ENCODE measurements around the gene CFAP46. TPM values are rescaled to one million over a fixed set of nuclear protein-coding genes. Genes with fewer than 3 reads are reported as not detected.
"Not testable (repeated sequence)": the region's sequence is repeated elsewhere in the genome, so short reads cannot be mapped to it uniquely, and the experiment has no call there.

CFAP46 gene
- total and polyA plus RNA-seq, 12 donors, result 0.36 to 1.9 (median 1.1) TPM

DNA sequence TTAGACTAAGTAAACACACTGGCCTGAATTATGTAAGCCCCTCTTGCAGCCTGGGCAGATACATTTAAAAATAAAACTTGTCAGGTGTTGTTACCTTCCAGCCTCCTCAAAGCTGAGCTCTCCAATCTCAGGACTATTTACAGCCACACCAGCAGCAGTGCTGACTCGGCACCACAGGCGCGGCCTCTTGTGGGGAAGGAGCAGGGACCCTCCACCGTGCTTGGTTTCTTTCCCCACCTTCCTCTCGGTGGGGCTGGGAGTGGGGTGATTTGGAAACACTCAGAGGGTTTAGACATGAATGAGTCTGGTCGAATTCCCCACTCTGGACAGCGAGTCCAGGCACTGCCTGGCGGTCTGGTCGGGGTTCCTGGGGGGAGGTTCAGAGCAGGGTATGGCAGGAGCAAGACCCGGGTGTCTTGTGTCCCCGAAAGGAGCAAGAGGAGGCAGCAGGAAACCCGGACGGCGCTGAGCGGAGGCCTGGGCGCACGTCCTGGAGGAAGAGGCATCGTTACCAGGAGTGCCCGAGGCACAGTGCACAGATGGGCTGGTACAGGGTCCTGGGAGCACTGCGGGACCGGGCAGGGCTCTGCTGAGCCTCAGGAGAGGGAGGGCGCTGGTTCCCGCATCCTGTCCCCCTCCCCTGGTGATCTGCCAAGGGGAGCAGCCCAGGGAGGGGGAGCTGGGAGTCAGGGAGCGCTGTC lies 29.2 kb upstream of the CFAP46 start:
- H3K27me3 ChIP-seq, result peaks cover 0 to 90% (median 74%) of the 10 kb centered on the region in 7 donors

DNA sequence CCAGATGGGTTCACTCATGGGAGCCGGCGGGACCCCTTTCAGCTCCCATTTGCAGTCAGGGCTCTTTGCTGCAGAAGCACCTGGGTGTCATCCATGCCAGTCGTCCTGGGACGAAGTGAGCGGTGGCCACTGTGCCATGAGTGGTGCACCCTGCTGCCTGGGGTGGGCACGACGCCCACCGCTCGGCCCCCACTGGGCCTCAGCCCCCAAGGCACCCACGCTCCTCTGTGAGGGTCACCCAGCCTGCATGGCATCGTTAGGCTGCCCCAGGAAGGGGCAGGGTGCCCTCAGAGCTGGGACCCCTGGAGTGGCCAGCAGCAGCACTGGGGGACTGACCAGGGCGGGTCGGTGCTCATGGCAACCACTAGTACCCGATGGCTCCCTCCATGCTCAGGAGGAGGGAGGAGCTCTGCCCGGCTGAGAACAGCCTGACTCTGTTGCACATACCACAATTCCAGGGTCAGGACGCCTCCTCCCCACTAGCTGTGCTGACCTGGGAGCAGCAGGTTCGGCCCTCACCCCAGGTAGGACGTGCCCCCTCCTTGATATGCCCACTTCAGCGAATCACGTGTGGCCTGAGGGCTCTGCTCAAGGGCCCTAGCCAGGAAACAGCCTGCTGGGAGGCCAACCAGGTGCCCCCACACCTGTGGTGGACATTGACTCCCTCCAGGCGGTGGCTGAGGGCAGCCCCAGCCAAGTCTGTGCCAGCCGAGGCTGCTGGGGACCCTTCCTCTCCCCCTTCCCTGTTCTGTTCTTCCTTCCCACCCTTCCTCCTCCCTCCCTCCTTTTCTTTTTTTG lies 28.5 kb upstream of the CFAP46 start:
- no peak overlapping the region for H3K4me3 ChIP-seq
- 72 to 75% methylated on average over 22 of the region's 22 CpGs for WGBS, 2 donors
- peaks cover 0 to 12% (median 0%) of the 10 kb centered on the region in 11 donors for H3K9me3 ChIP-seq
- H3K36me3 ChIP-seq, result no peaks in the 10 kb centered on the region
- intact Hi-C loops (cut with DNase I), result no loop called here
- no peak for DNase-seq
- TF ChIP-seq, protein P1, sequence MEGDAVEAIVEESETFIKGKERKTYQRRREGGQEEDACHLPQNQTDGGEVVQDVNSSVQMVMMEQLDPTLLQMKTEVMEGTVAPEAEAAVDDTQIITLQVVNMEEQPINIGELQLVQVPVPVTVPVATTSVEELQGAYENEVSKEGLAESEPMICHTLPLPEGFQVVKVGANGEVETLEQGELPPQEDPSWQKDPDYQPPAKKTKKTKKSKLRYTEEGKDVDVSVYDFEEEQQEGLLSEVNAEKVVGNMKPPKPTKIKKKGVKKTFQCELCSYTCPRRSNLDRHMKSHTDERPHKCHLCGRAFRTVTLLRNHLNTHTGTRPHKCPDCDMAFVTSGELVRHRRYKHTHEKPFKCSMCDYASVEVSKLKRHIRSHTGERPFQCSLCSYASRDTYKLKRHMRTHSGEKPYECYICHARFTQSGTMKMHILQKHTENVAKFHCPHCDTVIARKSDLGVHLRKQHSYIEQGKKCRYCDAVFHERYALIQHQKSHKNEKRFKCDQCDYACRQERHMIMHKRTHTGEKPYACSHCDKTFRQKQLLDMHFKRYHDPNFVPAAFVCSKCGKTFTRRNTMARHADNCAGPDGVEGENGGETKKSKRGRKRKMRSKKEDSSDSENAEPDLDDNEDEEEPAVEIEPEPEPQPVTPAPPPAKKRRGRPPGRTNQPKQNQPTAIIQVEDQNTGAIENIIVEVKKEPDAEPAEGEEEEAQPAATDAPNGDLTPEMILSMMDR (IDR thresholded peaks at IDR 0.05), result no peak
- ATAC-seq, result peak in 1 of 8 donors; percentile 33
- H3K27me3 ChIP-seq, result peaks cover 0 to 87% (median 72%) of the 10 kb centered on the region in 7 donors
- H3K4me1 ChIP-seq, result peaks cover 0 to 9% (median 5%) of the 10 kb centered on the region in 9 donors
- no peak overlapping the region for H3K27ac ChIP-seq

More for the DNA sequence above, 29.2 kb upstream of the CFAP46 start:
- H3K4me3 ChIP-seq, result no peak overlapping the region
- WGBS, 2 donors, result 32 to 39% methylated on average over 24 of the region's 24 CpGs
- intact Hi-C loops (cut with DNase I), result no loop called here
- no peaks in the 10 kb centered on the region for H3K36me3 ChIP-seq
- H3K27ac ChIP-seq, result no peak overlapping the region
- H3K9me3 ChIP-seq, result peaks cover 0 to 12% (median 0%) of the 10 kb centered on the region in 11 donors
- DNase-seq (no peak), ATAC-seq (no peak)
- H3K4me1 ChIP-seq, result peaks cover 0 to 9% (median 5%) of the 10 kb centered on the region in 9 donors
- TF ChIP-seq, protein P1 (IDR thresholded peaks at IDR 0.05), result no peak

DNA sequence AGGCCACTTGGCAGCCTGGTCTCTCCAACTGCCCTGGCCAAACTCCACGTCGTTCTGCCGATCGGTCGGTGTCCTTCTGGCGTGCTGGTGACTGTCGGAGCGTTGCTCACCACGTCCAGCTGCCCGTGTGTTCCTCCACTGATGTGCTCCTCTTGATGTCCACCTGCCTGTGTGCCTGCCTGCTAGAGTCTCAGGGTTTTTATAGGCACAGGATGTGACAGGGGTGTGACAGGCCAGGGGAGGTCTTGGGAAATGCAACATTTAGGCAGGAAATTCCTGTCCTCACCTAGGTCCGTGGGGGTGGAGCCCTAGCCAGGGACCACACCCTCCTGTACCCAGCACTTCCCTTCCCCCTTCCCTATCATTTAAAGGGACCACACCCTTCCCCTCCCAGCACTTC lies 25.2 kb upstream of the CFAP46 start:
- Histone ChIP-seq H3K4me3 (no peak overlapping the region), H3K4me1 (peaks cover 0 to 14% (median 5%) of the 10 kb centered on the region in 9 donors), H3K27me3 (peaks cover 0 to 59% (median 46%) of the 10 kb centered on the region in 7 donors), H3K27ac (peak overlapping the region in 4 of 10 donors; percentile 30 to 55 (median 42)), H3K9me3 (peaks cover 0 to 12% (median 0%) of the 10 kb centered on the region in 11 donors), H3K36me3 (no peaks in the 10 kb centered on the region)
- ATAC-seq, result peak in 6 of 8 donors; percentile 24 to 68 (median 39)
- WGBS, 2 donors, result 27 to 38% methylated on average over 11 of the region's 11 CpGs
- intact Hi-C loops (cut with DNase I), result no loop called here
- no peak for DNase-seq
- TF ChIP-seq, protein P1 (IDR thresholded peaks at IDR 0.05), result no peak

DNA sequence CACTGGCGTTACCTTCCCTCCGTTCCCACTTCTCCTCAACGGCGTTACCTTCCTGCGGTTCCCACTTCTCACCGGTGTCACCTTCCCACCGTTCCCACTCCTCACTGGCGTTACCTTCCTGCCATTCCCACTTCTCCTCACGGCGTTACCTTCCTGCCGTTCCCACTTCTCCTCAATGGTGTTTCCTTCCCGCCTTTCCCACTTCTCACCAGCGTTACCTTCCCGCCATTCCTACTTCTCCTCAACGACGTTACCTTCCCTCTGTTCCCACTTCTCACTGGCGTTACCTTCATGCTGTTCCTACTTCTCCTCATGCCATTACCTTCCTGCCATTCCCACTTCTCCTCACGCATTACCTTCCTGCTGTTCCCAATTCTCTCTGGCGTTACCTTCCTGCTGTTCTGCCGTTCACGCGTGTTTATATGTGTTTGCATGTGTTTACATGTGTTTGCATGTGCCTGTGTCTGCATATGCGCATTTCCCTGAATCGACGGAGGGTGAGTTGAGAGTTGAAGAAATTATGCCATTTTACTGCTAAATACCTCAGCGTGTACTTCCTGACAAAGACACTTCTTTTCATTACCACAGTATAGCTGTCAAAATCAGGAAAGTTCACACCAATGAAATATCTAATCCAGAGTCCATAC lies 23.2 kb upstream of the CFAP46 start:
- ATAC-seq (peak in 1 of 8 donors; percentile 6), DNase-seq (no peak)
- peaks cover 0 to 12% (median 0%) of the 10 kb centered on the region in 11 donors for H3K9me3 ChIP-seq
- peak overlapping the region in 2 of 10 donors; percentile 47 to 56 for H3K4me3 ChIP-seq
- WGBS, 2 donors, result 49 to 79% methylated on average over 26 of the region's 26 CpGs
- H3K27ac ChIP-seq, result no peak overlapping the region
- TF ChIP-seq, protein P1 (IDR thresholded peaks at IDR 0.05), result no peak
- no peaks in the 10 kb centered on the region for H3K36me3 ChIP-seq
- peaks cover 3 to 22% (median 7%) of the 10 kb centered on the region in 9 donors for H3K4me1 ChIP-seq
- peaks cover 0 to 46% (median 32%) of the 10 kb centered on the region in 7 donors for H3K27me3 ChIP-seq
- intact Hi-C loops (cut with DNase I), result no loop called here

DNA sequence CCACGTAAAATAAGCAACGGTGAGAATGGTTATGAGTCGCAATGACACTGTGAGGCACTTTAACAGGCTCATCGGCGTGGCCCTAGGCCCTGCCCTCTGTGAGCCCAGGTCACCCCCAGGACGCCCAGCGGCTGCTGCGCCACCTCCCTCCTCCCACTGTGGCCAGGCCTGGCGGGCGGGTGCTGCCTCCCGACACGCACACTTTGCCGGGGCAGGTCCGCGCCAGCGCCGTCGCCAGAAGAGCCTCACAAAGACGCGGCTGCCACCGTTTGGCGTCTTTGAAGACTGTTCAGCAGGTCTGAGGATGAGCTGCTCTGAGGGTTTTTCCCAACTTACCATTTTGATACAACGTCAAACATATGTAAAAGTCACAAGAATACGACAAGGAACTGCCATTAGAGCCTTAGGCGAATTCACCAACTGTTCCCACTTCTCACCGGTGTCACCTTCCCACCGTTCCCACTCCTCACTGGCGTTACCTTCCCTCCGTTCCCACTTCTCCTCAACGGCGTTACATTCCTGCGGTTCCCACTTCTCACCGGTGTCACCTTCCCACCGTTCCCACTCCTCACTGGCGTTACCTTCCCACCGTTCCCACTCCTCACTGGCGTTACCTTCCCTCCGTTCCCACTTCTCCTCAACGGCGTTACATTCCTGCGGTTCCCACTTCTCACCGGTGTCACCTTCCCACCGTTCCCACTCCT lies 22.5 kb upstream of the CFAP46 start:
- H3K27ac ChIP-seq, result peak overlapping the region in 2 of 10 donors; percentile 27 to 58
- H3K4me1 ChIP-seq, result peaks cover 3 to 26% (median 7%) of the 10 kb centered on the region in 9 donors
- peak overlapping the region in 9 of 10 donors; percentile 3 to 56 (median 27) for H3K4me3 ChIP-seq
- intact Hi-C loops (cut with DNase I); DNase-seq; H3K36me3 ChIP-seq; H3K9me3 ChIP-seq: not testable (repeated sequence)
- 46 to 76% methylated on average over 43 of the region's 43 CpGs for WGBS, 2 donors
- ATAC-seq, result peak in 4 of 8 donors; percentile 6 to 48 (median 30)
- H3K27me3 ChIP-seq, result peaks cover 0 to 39% (median 29%) of the 10 kb centered on the region in 7 donors
